ENCODE data around the gene TMOD1. TPM values are rescaled to one million over a fixed set of nuclear protein-coding genes. Genes with fewer than 3 reads are reported as not detected.

Gene TMOD1
- total RNA-seq, 2 experiments from 2014 or later, result not detected

DNA sequence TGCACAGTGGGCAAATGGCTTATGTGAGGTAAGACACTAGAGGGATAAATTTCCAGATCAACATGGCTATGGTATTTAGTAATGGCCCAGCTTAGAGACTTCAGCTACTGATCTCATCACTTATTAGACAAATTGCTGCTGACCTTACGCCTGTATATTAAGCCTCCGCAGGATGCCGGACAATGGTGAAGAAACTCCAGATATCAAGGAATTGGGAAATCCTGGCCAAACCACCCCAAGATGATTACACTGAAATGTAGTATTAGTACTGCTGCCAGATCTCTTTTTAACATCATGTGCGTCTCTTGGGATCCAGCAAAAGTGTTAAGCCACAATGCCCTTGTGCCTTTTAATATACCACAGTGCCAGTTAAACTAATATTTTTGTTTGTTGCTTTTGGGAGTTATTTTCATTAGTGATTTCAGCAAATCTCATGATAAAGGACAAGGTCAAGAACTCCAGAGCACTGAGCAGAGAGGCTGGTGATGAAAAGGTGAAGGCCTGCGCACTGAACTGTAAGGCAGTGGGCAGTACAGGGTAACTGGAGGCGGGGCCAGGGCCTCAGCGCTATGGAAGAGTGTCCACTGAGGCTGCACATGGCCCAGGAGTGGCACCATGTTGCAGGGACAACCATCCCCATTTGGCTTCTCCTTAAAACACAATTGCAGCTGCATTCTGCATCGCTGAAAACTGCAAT is 99.2 kb downstream of the TMOD1 start:
- DNase-seq (ENCODE audit: low spot score), result no peak
- no peak overlapping the region for H2AFZ ChIP-seq (ENCODE audit: low read length)
- no peak overlapping the region for H3K4me2 ChIP-seq (ENCODE audit: low read length)
- no peaks in the 10 kb centered on the region for H3K9me3 ChIP-seq (ENCODE audit: low read length)
- no peak overlapping the region for H3K4me3 ChIP-seq (ENCODE audit: low read depth, low read length, poor library complexity, severe bottlenecking)
- no peaks in the 10 kb centered on the region for H3K9me2 ChIP-seq (ENCODE audit: insufficient read depth, low read length)
- BruUV-seq (replicated peaks), result TSS peak; percentile 46
- H3K27ac ChIP-seq (ENCODE audit: low read depth, low read length, poor library complexity, severe bottlenecking), result no peak overlapping the region
- H3K79me2 ChIP-seq (ENCODE audit: insufficient read depth, low read depth, low read length), result no peaks in the 10 kb centered on the region
- H4K20me1 ChIP-seq (ENCODE audit: insufficient read depth, low read length), result no peaks in the 10 kb centered on the region
- ChIA-PET CTCF (ENCODE audit: unreplicated experiment) (no interaction called here), POLR2A (no interaction called here)
- peaks cover 4% of the 10 kb centered on the region for H3K4me1 ChIP-seq (ENCODE audit: insufficient read depth, low read length, poor library complexity, severe bottlenecking)
- peaks cover 62% of the 10 kb centered on the region for H3K36me3 ChIP-seq (ENCODE audit: insufficient read depth, low read length)
- no peak for TF ChIP-seq EZH2phosphoT487 (IDR thresholded peaks at IDR 0.05; ENCODE audit: borderline replicate concordance, low read depth, low read length)
- no peak for TF ChIP-seq CTCF (conservative IDR thresholded peaks at IDR 0.05; ENCODE audit: low read length)
- intact Hi-C loops (cut with micrococcal nuclease; ENCODE audit: unreplicated experiment), result no loop called here

GRCh38 chr9:97601228-97601898 is 99.9 kb downstream of the TMOD1 start:
- intact Hi-C loops (cut with micrococcal nuclease; ENCODE audit: unreplicated experiment), result no loop called here
- no peak for DNase-seq (ENCODE audit: low spot score)
- Histone ChIP-seq H3K4me2 (ENCODE audit: low read length) (no peak overlapping the region), H3K79me2 (ENCODE audit: insufficient read depth, low read depth, low read length) (no peaks in the 10 kb centered on the region), H3K9me2 (ENCODE audit: insufficient read depth, low read length) (no peaks in the 10 kb centered on the region), H3K4me3 (ENCODE audit: low read depth, low read length, poor library complexity, severe bottlenecking) (no peak overlapping the region), H3K4me1 (ENCODE audit: insufficient read depth, low read length, poor library complexity, severe bottlenecking) (peaks cover 4% of the 10 kb centered on the region), H4K20me1 (ENCODE audit: insufficient read depth, low read length) (no peaks in the 10 kb centered on the region), H3K27ac (ENCODE audit: low read depth, low read length, poor library complexity, severe bottlenecking) (no peak overlapping the region), H2AFZ (ENCODE audit: low read length) (no peak overlapping the region), H3K9me3 (ENCODE audit: low read length) (no peaks in the 10 kb centered on the region), H3K36me3 (ENCODE audit: insufficient read depth, low read length) (peaks cover 69% of the 10 kb centered on the region)
- ChIA-PET POLR2A (no interaction called here), CTCF (ENCODE audit: unreplicated experiment) (no interaction called here)
- BruUV-seq (replicated peaks), result no TSS peak
- TF ChIP-seq CTCF (conservative IDR thresholded peaks at IDR 0.05; ENCODE audit: low read length), result no peak
- TF ChIP-seq EZH2phosphoT487 (IDR thresholded peaks at IDR 0.05; ENCODE audit: borderline replicate concordance, low read depth, low read length), result no peak

DNA sequence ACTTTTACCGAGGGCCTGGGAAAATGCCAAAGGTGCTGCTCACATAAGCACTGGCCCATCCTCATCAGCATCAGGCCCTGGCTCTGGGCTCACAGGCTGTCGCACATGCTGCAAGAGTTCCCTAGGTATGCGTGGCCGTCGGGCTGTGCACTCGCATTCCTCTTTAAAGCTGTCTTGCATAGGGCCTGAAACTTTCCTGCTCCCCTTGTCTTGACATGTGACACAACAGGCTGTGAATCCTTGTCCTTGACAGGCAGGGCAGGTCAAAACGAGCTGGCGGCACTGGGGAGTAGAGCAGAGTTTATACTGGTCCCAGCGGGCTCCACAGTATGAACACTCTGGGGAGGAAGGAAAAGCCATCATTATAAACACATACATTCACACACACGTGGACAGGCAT is 101.0 kb downstream of the TMOD1 start:
- H4K20me1 ChIP-seq (ENCODE audit: insufficient read depth, low read length), result no peaks in the 10 kb centered on the region
- no peak overlapping the region for H3K4me3 ChIP-seq (ENCODE audit: low read depth, low read length, poor library complexity, severe bottlenecking)
- no peaks in the 10 kb centered on the region for H3K9me2 ChIP-seq (ENCODE audit: insufficient read depth, low read length)
- H3K79me2 ChIP-seq (ENCODE audit: insufficient read depth, low read depth, low read length), result no peaks in the 10 kb centered on the region
- ChIA-PET CTCF (ENCODE audit: unreplicated experiment) (no interaction called here), POLR2A (no interaction called here)
- H2AFZ ChIP-seq (ENCODE audit: low read length), result no peak overlapping the region
- DNase-seq (ENCODE audit: low spot score), result no peak
- peaks cover 4% of the 10 kb centered on the region for H3K4me1 ChIP-seq (ENCODE audit: insufficient read depth, low read length, poor library complexity, severe bottlenecking)
- H3K36me3 ChIP-seq (ENCODE audit: insufficient read depth, low read length), result peaks cover 73% of the 10 kb centered on the region
- H3K27ac ChIP-seq (ENCODE audit: low read depth, low read length, poor library complexity, severe bottlenecking), result no peak overlapping the region
- H3K4me2 ChIP-seq (ENCODE audit: low read length), result no peak overlapping the region
- no peaks in the 10 kb centered on the region for H3K9me3 ChIP-seq (ENCODE audit: low read length)
- BruUV-seq (replicated peaks), result no TSS peak
- intact Hi-C loops (cut with micrococcal nuclease; ENCODE audit: unreplicated experiment), result no loop called here
- TF ChIP-seq EZH2phosphoT487 (IDR thresholded peaks at IDR 0.05; ENCODE audit: borderline replicate concordance, low read depth, low read length) (no peak), CTCF (conservative IDR thresholded peaks at IDR 0.05; ENCODE audit: low read length) (no peak)

Data from OCI-LY7 (cell line).